Breast epithelium (tissue), 3 donors: ENCODE results near the gene RBM43.

Source experiments
- CTCF ChIP-seq, 3 donors: fragments of 450-650 bp; IDR thresholded peaks; one replicate each; pipeline ENCODE4 v1.5.1; 2016 to 2017; ENCODE audit warnings: antibody characterized with exemption in 3 of 3, mild to moderate bottlenecking in 3 of 3, moderate library complexity in 3 of 3
- POLR2A ChIP-seq: fragments of 450-650 bp; IDR thresholded peaks from one replicate; pipeline ENCODE4 v1.6.1; 2016; ENCODE audit warnings: antibody characterized with exemption, mild to moderate bottlenecking, moderate library complexity
- POLR2AphosphoS5 ChIP-seq, 3 donors: sonication (generic); formaldehyde crosslinking; IDR thresholded peaks; one replicate each; pipeline ENCODE4 v1.6.1; 2017; ENCODE audit warnings: antibody characterized with exemption in 3 of 3

GRCh38 chr2:151252646-151253045 lies 9.0 kb downstream of the RBM43 start:
- TF ChIP-seq CTCF (IDR thresholded peaks at IDR 0.05) (no peak), POLR2A (no peak), POLR2AphosphoS5 (IDR thresholded peaks at IDR 0.05) (no peak)
